ENCODE data around the gene LINGO4. TPM values are rescaled to one million over a fixed set of nuclear protein-coding genes. Genes with fewer than 3 reads are reported as not detected.
A peak's percentile ranks its signal among the peaks of the same experiment; 100 is the strongest.
"Not testable (repeated sequence)": the region's sequence is repeated elsewhere in the genome, so short reads cannot be mapped to it uniquely, and the experiment has no call there.

LINGO4 gene
- total RNA-seq, 6 experiments from 2014 or later = not detected

DNA sequence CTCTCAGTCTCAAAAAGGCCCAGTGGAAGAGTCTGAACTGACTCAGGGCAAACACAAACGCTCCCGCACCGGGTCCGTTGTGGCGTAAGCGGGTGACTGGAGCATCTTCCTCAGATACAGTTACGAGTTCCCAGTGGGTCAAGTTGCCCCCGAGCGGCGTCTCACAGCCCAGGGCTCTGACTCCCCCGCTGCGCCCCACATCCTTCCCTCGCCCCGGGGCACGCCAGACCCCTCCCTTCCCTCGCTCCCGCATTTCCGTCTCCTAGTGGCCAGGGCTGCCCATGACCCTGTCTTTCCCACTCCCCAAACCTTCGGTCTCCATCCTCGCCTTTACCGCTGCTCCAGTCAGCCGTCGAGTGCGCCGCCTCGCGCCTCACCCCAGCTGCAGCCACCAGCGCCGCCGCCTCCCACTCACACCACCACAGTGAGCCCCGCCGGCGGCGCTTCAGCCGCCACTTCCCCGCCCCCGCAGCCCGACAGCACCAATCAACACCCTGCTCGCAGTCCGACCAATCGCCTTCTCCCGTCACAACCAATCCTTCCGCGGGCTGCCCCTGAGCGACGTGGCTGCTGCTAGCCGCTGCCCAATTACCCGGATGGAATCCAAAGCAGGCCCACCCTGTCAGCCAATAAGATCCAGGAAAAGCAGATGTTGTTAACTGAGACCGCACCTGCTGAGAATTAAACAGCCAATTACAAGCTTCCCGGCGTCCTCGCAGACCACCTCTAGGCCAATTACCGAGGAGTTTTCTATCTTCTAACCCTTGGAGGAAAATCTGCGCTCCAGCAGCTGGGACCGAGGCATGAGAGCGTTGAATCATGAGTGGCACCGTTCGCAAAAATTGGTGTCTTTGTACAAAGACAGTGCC lies 14.9 kb downstream of the LINGO4 start, which contains the start of gene TDRKH:
TDRKH (minus strand) TSS at position 430 of the 869 bp plus-strand sequence. CDS start 7,478 bp downstream, outside the sequence.
- Mint-ChIP-seq H3K4me1 (ENCODE audit: low read depth) (peaks cover 25% of the 10 kb centered on the region), H3K27me3 (ENCODE audit: insufficient read depth) (peaks cover 11% of the 10 kb centered on the region), H3K27ac (no peak within 1 kb of the TSS; the same call in 1 of the 2 replicates), H3K9me3 (no peaks in the 10 kb centered on the region), H3K4me3 (peak within 1 kb of the TSS; percentile 89), H3K36me3 (ENCODE audit: low read depth) (no peaks in the 10 kb centered on the region)
- TF ChIP-seq, protein P1, sequence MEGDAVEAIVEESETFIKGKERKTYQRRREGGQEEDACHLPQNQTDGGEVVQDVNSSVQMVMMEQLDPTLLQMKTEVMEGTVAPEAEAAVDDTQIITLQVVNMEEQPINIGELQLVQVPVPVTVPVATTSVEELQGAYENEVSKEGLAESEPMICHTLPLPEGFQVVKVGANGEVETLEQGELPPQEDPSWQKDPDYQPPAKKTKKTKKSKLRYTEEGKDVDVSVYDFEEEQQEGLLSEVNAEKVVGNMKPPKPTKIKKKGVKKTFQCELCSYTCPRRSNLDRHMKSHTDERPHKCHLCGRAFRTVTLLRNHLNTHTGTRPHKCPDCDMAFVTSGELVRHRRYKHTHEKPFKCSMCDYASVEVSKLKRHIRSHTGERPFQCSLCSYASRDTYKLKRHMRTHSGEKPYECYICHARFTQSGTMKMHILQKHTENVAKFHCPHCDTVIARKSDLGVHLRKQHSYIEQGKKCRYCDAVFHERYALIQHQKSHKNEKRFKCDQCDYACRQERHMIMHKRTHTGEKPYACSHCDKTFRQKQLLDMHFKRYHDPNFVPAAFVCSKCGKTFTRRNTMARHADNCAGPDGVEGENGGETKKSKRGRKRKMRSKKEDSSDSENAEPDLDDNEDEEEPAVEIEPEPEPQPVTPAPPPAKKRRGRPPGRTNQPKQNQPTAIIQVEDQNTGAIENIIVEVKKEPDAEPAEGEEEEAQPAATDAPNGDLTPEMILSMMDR (IDR thresholded peaks at IDR 0.05) = peak; percentile 55
- DNase-seq = peak; percentile 99

DNA sequence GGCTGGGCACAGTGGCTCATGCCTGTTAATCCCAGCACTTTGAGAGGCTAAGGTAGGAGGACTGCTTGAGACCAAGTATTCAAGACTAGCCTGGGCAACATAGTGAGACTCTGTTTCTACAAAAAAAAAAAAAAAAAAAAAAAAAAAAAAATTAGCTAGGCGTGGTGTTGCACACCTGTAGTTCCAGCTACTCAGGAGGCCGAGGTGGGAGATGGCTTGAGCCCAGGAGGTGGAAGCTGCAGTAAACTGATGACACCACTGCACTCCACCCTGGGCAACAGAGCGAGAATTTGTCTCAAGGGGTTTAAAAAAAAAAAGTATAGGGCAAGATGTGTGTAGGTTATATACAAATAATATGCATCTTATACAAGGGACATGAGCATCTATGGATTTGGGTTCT lies 17.5 kb downstream of the LINGO4 start:
- H3K4me1 Mint-ChIP-seq (ENCODE audit: low read depth) = peaks cover 25% of the 10 kb centered on the region
- no peaks in the 10 kb centered on the region for H3K9me3 Mint-ChIP-seq
- DNase-seq = no peak
- TF ChIP-seq, protein P1 (IDR thresholded peaks at IDR 0.05) = no peak
- H3K27ac Mint-ChIP-seq = no peak overlapping the region
- H3K4me3 Mint-ChIP-seq = no peak overlapping the region
- H3K36me3 Mint-ChIP-seq (ENCODE audit: low read depth) = no peaks in the 10 kb centered on the region
- H3K27me3 Mint-ChIP-seq (ENCODE audit: insufficient read depth) = peaks cover 8% of the 10 kb centered on the region

DNA sequence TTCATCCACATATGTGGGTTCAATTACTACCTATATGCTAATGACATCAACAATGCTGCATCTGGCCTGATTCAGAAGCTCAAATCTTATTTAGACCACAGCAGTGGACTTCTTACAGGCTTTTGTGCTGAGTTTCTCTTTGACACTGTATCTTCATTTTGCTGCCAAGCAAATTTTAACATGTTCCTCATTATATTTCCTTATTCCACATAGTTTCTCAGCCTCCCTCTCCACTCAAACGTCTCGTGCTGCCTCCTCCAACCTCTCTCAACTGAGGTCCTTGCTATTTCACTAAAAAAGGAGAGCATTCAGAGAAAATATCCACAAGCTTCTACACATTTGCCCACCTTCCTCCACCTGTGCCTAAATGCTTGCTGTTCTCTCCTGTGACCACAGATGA lies 21.4 kb downstream of the LINGO4 start:
- no peak overlapping the region for H3K4me3 Mint-ChIP-seq
- H3K4me1 Mint-ChIP-seq (ENCODE audit: low read depth) = no peaks in the 10 kb centered on the region
- TF ChIP-seq, protein P1 (IDR thresholded peaks at IDR 0.05) = no peak
- DNase-seq = no peak
- H3K9me3 Mint-ChIP-seq = no peaks in the 10 kb centered on the region
- peaks cover 14% of the 10 kb centered on the region for H3K27me3 Mint-ChIP-seq (ENCODE audit: insufficient read depth)
- H3K36me3 Mint-ChIP-seq (ENCODE audit: low read depth) = no peaks in the 10 kb centered on the region
- no peak overlapping the region for H3K27ac Mint-ChIP-seq

DNA sequence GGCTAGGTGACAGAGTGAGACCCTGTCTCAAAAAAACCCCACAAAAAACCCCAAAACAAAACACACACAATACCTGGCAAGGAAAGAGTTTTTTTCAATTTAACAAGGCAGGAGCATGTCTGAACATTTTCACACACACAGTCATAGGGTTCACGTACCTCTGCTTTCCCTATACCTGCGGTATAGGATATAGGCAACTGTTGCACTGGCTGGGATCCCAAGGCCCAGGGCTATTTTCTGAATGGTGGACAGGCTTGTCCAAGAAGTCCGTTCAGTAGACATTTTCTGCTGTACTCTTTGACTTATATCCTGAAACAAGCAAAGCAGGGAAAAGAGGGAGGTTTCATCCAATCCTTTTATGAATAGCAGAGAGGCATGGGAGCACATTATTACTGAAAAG lies 22.5 kb downstream of the LINGO4 start:
- TF ChIP-seq, protein P1 (IDR thresholded peaks at IDR 0.05) = no peak
- no peak overlapping the region for H3K27ac Mint-ChIP-seq
- H3K36me3 Mint-ChIP-seq (ENCODE audit: low read depth) = no peaks in the 10 kb centered on the region
- no peaks in the 10 kb centered on the region for H3K4me1 Mint-ChIP-seq (ENCODE audit: low read depth)
- no peak overlapping the region for H3K4me3 Mint-ChIP-seq
- peaks cover 8% of the 10 kb centered on the region for H3K27me3 Mint-ChIP-seq (ENCODE audit: insufficient read depth)
- H3K9me3 Mint-ChIP-seq = no peaks in the 10 kb centered on the region
- no peak for DNase-seq

DNA sequence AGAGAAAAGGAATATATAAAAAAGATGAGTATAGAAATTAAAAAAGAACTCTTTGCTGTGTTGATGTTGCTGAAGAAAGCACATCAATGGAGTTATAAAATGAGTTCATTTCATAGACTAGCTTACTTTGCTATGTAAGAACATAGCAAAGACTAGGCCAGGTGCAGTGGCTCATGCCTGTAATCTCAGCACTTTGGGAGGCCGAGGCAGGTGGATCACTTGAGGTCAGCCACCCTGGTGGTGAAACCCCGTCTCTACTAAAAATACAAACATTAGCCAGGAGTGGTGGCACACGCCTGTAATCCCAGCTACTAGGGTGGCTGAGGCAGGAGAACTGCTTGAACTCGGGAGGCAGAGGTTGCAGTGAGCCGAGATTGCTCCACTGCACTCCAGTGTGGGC lies 23.2 kb downstream of the LINGO4 start:
- not testable (repeated sequence) for H3K9me3 Mint-ChIP-seq; DNase-seq; H3K27ac Mint-ChIP-seq; H3K27me3 Mint-ChIP-seq (ENCODE audit: insufficient read depth); H3K36me3 Mint-ChIP-seq (ENCODE audit: low read depth); H3K4me1 Mint-ChIP-seq (ENCODE audit: low read depth); H3K4me3 Mint-ChIP-seq
- TF ChIP-seq, protein P1 (IDR thresholded peaks at IDR 0.05) = 0 out of 2 replicates have a peak, but pooled peaks have one; percentile 12

DNA sequence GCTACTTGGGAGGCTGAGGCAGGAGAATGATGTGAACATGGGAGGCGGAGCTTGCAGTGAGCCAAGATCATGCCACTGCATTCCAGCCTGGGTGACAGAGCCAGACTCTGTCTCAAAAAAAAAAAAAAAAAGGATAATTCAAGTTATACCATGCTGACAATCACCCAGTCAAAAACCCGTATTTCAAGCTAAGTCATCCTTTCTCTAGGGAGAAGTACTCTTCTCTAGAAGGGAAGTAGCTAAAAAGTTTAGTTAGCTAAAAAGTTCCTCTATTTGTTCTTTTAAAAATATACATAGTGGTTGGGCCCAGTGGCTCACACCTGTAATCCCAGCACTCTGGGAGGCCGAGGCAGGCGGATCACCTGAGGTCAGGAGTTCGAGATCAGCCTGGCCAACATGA lies 24.5 kb downstream of the LINGO4 start:
- H3K27ac Mint-ChIP-seq; H3K36me3 Mint-ChIP-seq (ENCODE audit: low read depth); H3K9me3 Mint-ChIP-seq; H3K4me1 Mint-ChIP-seq (ENCODE audit: low read depth); DNase-seq; H3K4me3 Mint-ChIP-seq: not testable (repeated sequence)
- H3K27me3 Mint-ChIP-seq (ENCODE audit: insufficient read depth) = peaks cover 13% of the 10 kb centered on the region

Data from HFFc6 (cell line).